ENCODE results near the gene CAND1.

- TF ChIP-seq CTCF (conservative IDR thresholded peaks at IDR 0.05; ENCODE audit: low read length) (no peak), EZH2phosphoT487 (IDR thresholded peaks at IDR 0.05; ENCODE audit: borderline replicate concordance) (no peak)
Measured at GRCh38 chr12:67280088-67280487, 10.9 kb downstream of the CAND1 start.
